Kidney epithelial cell (primary cell): Measurements from ENCODE around the gene RCAN1. TPM values are rescaled to one million over a fixed set of nuclear protein-coding genes. Genes with fewer than 3 reads are reported as not detected.
"Not testable (repeated sequence)": the region's sequence is repeated elsewhere in the genome, so short reads cannot be mapped to it uniquely, and the experiment has no call there.

ENCODE experiments used
- DNase-seq: peaks from one replicate; pipeline ENCODE4 v3.0.0-alpha.2; 2010; ENCODE audit warnings: low read depth
- H3K27me3 ChIP-seq: 2 replicates; pipeline ENCODE4 v1.6.0; 2011; ENCODE audit warnings: low read length; ENCODE audit not compliant: control insufficient read depth, insufficient read depth
- H3K36me3 ChIP-seq: 2 replicates; pipeline ENCODE4 v1.5.1; 2011; ENCODE audit warnings: low read length; ENCODE audit not compliant: control insufficient read depth, insufficient read depth
- H3K4me3 ChIP-seq: 2 replicates; pipeline ENCODE4 v1.5.1; 2011; ENCODE audit warnings: low read depth, mild to moderate bottlenecking, control low read depth, low read length
- CTCF ChIP-seq: IDR thresholded peaks from 2 replicates; pipeline ENCODE4 v1.5.1; 2011; ENCODE audit warnings: mild to moderate bottlenecking, moderate library complexity, low read length, control low read depth, inconsistent platforms; ENCODE audit not compliant: insufficient read depth, poor library complexity, severe bottlenecking
- total RNA-seq: library from RNA; depleted of rRNA; stranded (reverse); fragments of >200 nt; gene quantifications from 2 replicates; pipeline ENCODE4 v1.2.3, GENCODE V29; 2015

RCAN1 gene
- total RNA-seq, 1 donor from 2014 or later = 82.4 TPM

- Histone ChIP-seq H3K36me3 (no peaks in the 10 kb centered on the region), H3K4me3 (no peak overlapping the region), H3K27me3 (no peaks in the 10 kb centered on the region)
- no peak for TF ChIP-seq CTCF
- no peak for DNase-seq
Observed at GRCh38 chr21:34570313-34570712, 44.6 kb downstream of the RCAN1 start.

GRCh38 chr21:34569381-34569979 lies 45.4 kb downstream of the RCAN1 start:
- Histone ChIP-seq H3K4me3 (no peak overlapping the region), H3K36me3 (no peaks in the 10 kb centered on the region), H3K27me3 (no peaks in the 10 kb centered on the region)
- no peak for DNase-seq
- no peak for TF ChIP-seq CTCF

- not testable (repeated sequence) for H3K4me3 ChIP-seq, H3K27me3 ChIP-seq, H3K36me3 ChIP-seq, DNase-seq
Observed at GRCh38 chr21:34568801-34569200, 46.1 kb downstream of the RCAN1 start.

GRCh38 chr21:34567604-34568155 lies 47.2 kb downstream of the RCAN1 start:
- DNase-seq = no peak
- H3K36me3 ChIP-seq = no peaks in the 10 kb centered on the region
- no peak for TF ChIP-seq CTCF
- H3K27me3 ChIP-seq = no peaks in the 10 kb centered on the region
- no peak overlapping the region for H3K4me3 ChIP-seq

GRCh38 chr21:34565238-34565637 lies 49.7 kb downstream of the RCAN1 start:
- Histone ChIP-seq H3K4me3 (no peak overlapping the region), H3K36me3 (no peaks in the 10 kb centered on the region), H3K27me3 (no peaks in the 10 kb centered on the region)
- no peak for DNase-seq
- TF ChIP-seq CTCF = no peak

GRCh38 chr21:34563370-34563769 lies 51.5 kb downstream of the RCAN1 start:
- not testable (repeated sequence) for H3K36me3 ChIP-seq, H3K27me3 ChIP-seq, H3K4me3 ChIP-seq, DNase-seq

- Histone ChIP-seq H3K27me3 (no peaks in the 10 kb centered on the region), H3K36me3 (no peaks in the 10 kb centered on the region), H3K4me3 (no peak overlapping the region)
- no peak for TF ChIP-seq CTCF
- DNase-seq = no peak
Observed at GRCh38 chr21:34561806-34562205, 53.1 kb downstream of the RCAN1 start.
